GM19467 (cell line): Measurements from ENCODE around the gene MLNR.

Source experiments
- ATAC-seq: cut with Tn5 transposase; IDR thresholded peaks from one replicate; pipeline ENCODE4 v1.9.1; 2021; ENCODE audit warnings: mild to moderate bottlenecking, moderate library complexity; ENCODE audit not compliant: unreplicated experiment

Gene MLNR

DNA sequence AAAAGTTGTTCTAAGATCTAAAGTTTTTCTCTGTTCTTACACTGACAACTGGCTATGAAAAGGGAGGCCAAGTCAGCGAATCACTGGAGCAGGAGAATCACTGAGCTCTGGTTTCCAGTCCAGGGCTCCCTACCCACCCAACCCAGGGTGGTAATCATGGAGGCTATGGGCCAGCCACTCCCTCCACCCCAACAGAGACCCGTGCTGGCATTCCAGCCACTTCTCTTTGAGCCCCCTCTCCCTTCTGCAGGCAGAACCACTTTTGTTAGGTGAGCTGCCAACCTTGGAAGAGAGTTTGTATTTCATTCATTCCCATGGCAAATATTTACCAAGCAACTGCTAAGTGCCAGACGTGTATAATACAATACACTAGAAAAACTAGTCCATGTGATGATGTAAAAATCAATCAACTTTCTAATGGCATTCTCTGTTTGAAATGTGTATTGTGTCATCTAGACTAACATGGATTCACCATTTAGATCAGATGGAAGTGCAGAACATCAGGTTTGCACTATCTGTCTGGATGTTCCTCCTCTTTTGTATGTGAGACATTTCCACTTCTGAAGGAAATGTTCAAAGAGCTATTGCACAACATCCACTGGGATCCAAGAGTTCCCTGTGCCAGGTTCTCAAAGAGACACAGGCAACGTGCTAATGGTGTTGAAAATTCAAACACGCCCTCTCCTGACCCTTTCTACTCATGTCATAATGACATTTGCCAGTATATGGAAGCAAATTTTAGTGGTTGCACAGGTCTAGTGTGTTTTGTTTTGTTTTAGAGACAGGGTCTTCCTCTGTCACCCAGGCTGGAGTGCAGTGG lies 5.3 kb downstream of the MLNR start:
- ATAC-seq, result no peak

DNA sequence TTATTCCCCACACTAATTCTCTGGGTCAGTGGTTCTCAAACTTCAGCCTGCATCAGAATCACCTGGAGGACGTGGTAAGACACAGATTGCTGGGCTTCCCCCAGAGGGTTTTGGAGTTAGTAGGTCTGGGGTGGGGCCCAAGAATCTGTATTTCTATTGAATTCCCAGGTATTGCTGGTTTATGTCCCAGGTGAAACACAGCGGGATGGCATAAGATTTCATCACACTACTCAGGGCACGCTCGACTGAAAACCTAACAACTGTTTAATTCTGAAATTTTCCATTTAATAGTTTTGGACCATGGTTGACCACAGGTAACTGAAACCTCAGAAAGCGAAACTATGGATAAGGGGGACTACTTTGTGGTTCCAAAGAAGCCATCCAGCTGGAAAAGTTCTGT lies 6.5 kb downstream of the MLNR start:
- no peak for ATAC-seq

DNA sequence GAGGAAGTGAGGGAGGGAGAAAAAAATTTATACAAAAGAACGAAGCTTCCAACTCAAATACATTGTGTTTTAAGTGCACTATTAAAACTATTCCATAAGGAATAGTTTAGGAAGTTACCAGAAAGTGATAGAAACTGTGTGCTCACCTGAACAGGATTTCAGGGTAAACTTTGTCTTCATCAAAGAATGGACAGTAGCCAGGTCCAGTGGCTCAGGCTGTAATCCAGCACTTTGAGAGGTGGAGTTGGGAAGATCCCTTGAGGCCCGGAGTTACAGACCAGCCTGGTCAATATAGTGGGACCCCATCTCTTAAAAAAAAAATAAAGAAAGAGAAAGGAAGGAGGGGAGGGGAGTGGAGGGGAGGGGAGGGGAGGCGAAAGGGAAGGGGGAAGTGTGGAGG lies 14.6 kb downstream of the MLNR start:
- no peak for ATAC-seq

DNA sequence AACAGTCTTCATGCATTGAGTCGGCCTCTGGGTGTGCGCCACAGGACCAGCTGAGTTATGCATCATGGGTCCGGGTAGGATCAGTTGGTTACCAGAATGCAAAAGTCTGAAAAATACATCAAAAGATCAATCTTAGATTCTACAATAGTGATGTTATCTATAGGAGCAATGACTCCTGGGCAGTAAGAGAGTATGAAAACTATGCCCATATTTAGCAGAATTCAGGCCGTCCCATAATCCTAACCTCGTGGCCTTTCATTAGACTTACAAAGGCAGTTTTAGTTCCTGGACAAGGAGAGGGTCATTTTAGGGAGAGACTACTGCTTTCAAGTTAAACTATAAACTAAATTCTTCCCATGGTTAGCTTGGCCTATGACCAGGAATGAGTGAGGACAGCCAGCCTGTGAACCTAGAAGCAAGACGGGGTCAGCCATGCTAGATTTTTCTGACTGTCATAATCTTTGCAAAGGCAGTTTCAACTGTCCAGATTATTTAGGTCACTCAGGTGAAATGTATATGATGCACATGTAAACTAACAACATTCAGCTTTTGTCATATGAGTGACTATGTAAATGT lies 15.8 kb downstream of the MLNR start:
- ATAC-seq, result no peak

DNA sequence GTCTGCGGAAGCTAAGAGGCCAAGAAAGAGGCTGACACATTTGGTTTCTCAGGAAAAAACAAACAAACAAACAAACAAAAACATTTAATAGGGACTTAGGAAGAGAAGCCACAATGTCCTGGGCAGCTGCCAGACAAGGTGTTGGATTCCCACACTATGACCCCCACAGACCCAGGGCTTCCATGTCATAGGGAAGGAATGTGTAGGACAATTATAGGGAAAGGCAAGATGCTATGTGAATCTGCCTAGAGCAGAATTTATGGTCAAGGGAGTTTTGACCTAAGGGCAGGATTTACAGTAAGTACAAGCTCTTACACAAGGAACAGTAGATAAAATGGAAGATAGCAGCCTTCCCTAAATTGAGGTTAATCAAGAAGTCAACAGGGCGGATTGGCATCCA lies 18.5 kb downstream of the MLNR start:
- ATAC-seq, result no peak

DNA sequence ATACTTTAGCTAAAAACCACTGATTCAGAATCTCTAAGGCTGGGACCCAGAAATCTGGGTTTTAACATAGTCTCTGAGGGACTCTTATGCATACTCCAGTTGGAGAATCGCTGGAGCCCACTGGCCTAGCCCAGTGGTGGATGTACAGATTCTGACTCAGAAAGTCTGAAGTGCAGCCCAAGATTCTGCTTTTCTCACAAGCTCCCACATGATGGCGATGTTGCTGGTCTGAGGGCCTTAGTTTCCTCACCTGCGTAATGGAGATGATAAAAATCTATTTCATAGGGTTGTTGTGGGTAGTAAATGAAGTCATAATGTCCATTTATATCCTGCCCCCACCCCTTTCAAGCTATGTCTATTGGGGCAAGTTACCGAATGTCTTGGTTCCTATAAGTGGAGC lies 19.9 kb downstream of the MLNR start:
- ATAC-seq, result no peak

DNA sequence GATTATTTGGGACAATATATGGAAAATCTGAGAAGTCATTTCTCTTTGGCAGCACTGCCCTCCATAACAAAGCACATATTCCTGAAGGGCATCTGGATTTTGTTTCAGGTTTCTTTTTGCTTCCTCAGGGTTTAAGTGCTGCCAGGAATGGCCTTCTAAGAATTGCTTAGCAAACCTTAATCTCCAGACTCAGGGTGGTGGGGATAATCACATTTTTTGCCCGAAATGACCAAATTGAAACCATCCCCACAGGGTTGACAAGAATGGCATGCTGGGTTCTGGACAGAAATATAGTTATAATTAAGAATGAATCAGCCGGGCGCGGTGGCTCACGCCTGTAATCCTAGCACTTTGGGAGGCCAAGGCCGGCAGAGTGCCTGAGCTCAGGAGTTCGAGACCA lies 21.2 kb downstream of the MLNR start:
- ATAC-seq, result no peak

DNA sequence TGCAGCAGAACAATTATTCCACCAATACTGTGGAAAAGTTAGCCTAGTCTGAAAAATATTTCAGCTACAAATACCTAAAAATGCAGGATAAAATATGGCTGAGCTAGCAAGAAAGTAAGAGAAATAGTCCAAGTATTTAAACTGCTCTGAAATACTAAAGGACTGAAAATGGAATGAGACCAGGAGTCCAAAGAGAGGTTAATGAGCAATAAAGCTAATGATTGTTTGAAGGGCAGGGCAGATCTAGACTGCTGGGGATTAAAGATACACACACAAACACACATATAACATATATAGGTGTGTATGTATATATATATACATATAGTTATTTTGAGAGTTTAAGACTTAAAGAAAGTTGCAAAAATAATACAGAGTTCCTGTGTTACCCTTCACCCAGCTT lies 25.0 kb downstream of the MLNR start:
- no peak for ATAC-seq

DNA sequence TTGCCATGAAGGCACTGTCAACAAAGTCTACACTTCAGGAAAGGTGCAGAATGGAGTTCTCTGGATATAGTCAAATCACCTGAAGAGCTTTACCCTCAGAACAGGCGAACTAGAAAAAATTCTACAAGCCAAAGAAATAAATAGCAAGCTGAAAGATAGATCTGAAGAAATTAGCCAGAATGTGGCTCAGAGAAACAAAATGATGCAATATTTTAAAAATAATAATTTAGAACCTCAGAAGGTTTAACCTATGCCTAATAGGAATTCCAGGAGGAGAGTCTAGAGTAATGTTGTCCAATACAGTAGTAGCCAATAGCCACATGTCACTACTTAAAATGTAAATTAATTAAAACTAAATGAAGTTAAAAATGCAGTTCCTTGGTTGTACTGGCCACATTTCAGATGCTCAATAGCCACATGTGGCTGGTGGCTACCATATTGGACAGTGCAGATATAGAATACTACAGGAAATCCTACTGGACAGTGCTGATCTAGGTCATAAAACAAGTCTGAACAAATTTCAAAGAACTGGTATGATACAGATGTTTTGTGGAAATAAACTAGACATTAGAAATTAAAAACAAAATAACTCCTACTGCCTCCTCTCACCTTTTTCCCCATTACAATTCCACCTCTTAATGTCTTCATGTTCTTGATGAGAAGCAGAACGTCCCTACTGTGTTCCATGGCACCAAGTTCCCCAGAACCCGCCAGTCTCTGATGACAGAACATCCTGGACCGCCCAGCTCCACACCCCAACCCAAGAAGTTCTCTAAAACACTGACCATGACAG lies 26.9 kb downstream of the MLNR start:
- peak; percentile 32 for ATAC-seq

DNA sequence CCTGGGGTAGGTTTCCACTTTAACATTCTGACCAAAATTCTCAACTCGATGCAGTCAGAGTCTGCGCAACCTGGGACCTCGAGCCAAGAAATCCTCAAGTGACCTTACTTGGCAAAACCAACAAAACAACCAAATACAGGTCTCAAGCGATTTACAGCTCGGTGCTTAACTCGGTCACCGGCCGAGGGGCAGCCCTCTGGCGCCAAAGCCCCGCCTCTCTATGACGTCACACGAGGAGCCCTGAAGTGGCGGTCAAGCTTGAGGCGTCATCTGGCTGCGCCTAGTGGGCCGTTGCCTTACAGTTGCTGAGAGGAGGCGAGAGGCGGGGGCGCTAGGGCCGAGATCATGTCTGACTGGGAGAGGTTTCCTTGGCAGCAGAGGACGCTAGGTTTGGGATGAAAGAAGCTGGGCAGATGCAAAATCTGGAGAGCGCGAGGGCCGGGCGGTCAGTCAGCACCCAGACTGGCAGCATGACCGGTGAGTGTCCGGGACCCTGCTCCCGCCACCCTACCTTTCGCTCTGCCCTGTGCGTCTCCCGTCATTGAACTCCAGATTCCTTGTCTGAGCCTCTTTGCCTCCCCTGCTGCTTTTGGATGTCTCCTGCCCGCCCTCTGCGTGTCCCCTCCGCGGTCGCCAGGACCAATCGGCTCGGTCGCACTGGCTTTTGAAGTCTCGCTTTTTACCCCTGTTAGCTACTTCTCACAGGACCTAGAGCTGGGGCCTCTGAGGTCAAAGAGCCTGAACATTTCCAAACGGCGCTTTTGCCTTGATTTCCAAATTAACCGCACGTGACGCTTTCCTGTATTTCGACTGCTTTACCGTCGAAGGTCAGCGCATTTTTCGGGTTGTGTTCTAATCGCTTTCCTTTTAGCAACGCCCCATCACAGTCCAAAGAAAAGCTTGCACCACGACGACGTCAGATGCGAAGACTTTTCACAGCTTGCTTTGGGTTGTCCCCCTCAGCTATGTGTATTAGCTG lies 27.8 kb downstream of the MLNR start, which contains the start of gene CDADC1:
CDADC1 (plus strand) TSS at position 283 of the 979 bp plus-strand sequence; CDS start at position 396, 113 bp downstream.
- ATAC-seq, result peak; percentile 98

DNA sequence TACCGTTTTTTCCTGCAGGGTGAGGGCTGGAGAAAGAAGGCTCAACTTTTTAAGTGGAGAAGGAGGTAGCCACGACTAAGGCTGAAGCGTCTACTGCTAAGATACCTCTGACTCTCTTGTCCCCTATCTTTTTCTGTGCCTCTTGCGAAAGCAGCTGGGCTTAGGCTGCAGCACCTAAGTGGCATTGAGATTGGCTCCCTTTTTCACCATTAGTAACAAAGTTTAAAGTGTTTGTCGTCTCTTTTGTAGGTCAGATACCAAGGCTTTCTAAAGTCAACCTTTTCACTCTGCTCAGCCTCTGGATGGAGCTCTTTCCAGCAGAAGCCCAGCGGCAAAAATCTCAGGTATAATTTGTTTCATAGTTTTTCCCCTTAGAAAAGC lies 28.5 kb downstream of the MLNR start:
- ATAC-seq, result no peak

DNA sequence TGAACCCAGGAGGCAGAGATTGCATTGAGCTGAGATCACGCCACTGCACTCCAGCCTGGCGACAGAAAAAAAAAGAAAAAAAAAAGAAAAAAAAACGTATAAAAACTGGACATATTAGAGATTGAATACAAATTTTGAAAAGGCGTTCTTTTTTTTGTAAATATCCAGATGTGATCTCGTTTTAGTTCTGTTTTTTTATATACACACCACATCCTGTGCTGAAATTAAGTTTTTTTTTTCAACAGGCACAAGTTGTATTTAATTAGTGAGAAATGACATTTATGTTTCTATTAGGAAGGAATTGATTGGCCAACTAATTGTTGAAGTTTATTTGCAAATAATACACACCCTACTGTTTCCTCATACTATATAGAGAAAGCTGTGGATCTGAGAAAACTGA lies 31.2 kb downstream of the MLNR start:
- ATAC-seq, result no peak

DNA sequence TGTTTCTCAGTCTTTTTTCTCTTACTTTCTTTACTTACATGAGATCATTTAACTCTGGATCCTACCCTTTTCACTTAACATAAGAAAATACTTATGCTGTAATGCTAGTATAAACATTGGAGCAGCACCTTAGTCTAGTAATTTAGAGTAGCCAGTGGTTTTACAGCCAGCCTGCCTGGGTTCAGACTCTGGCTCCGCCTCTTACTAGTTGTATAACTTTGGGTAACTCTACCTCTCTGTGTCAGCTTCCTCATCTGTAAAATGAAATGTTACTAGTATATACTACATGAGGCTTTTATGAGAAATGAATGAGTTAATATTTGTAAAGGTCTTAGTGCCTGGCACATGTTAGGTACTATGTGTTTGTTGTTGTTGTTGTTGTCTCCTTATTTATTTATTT lies 33.2 kb downstream of the MLNR start:
- no peak for ATAC-seq

DNA sequence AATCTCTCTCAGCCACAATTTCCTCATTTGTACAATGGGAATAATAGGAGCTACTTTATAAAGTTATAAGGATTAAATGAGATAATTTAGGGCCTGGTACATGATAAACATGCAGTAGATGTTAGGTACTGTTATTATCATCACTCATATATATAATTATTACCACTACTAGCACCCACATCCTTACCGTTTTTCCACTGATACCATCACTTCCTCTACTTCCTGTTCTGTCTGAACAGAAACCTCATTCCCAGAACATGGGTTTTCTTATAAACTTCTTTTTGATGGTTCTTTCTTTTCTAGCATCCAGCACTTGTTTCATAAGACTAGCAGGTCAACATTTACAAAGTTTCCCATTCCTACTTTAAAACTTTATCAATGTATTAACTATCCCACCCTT lies 33.9 kb downstream of the MLNR start:
- no peak for ATAC-seq

DNA sequence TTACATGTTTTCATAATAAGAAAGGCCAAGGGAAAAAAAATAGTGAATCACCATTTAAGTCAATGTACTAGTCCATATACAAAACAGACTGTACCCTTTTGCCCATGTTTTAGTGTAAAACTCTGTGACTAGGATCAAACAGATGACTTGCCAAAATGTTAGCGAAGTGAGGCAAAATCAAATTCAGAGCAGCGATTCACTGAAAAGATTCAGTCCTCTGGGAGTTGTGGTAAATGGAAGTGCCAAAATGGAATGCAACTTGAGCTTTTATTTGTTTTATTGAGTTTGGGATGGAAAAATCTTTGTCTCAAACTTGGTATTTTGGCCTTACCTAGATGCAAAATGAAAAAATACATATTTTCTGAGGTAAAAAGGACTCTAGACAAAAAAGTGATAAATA lies 36.7 kb downstream of the MLNR start:
- no peak for ATAC-seq

DNA sequence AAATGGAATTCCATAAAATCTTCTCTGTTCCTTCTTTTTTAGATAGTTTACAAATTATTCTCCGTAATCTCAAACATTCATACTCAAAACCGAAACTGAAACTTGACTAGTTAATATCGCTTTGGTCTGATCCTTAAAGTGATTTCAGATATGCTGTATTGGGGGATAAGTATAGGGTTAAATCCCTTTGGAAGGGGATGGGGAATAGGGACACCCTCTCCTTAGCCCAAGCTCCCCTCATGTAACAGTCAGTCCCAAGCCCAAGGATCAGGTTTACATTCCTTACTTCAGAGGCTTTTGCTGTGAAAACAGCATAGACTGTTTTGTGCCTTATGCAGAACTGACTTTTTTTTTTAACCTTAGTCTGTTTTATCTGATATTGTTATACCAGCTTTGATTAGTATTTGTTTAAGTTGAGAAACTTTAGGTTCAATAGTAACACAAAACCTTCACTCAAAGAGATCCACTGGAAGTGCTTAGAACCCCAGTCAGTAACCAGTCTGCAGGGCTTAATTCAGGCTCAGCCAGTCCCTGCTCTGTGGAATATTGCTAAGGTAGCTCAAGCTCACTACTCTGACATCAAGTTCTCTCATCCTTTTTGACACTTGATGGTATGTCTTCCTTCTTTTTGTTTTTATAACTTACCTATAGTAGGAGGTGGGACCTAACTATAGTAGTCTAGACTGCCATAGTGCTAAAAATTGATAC lies 38.1 kb downstream of the MLNR start:
- no peak for ATAC-seq

DNA sequence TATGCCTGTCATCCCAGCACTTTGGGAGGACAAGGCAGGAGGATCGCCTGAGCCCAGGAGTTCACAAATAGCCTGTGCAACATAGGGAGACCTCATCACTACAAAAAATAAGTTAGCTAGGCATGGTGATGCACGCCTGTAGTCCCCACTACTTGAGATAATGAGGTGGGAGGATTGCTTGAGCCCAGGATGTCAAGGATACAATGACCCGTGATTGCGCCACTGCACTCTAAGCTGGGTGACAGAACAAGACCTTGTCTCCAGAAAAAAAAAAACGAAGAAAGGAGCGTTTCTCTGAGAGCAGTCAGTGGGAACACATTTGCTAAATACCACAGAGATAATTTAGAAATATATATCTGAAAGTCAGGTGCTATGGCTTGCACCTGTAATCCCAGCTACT lies 39.4 kb downstream of the MLNR start:
- ATAC-seq, result no peak

DNA sequence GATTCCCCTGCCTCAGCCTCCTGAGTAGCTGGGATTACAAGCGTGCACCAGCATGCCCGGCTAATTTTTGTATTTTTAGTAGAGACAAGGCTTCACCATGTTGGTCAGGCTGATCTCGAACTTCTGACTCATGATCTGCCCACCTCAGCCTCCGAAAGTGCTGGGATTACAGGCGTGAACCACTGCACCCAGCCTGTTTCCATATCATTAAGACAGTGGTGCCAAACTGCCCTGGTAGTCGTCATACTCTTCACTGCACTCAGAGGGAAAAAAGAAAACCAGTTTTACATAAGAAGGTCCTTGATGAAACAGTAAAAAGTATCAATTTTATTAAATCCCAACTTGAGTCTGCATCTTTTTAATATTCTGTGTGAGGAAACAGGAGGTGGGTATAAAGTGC lies 42.5 kb downstream of the MLNR start:
- no peak for ATAC-seq

DNA sequence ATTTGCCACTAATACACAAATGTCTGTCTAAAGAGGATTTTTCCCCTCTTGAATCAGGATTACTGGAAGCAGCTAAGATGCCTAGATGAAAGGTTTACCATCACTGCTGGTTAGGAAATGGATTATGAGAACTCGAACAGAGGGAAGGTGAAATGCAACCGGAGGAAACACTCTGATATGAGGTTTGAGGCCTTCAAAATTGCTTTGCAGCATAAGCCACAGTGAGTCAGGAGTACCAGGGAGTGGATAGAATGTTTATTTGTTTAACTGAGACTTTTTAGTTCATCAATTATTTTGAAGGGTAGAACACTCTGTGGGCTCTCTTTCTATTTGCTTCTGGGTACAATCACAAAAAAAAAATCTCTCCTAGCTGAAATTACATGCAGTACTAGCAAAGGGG lies 45.7 kb downstream of the MLNR start:
- ATAC-seq, result no peak

DNA sequence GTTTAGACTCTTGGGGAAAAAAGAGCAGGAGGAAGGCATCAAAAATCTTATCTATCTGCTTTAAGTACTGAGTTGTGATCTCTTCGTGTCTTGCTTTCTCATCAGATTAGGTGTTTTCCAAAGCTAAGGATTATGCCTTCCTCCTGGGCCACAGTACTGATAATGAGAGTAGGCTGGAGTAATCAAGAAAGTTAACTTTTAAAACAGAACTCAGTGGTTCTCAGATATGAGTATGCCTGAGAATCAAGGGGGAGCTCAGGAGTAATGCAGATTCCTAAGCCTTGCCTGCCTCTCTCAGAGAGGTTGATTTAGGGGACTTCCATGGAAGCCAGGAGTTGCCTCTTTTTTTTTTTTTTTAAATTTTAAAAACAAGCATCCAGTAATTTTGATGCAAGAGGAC lies 51.1 kb downstream of the MLNR start:
- ATAC-seq, result no peak
